Endothelial cell of umbilical vein (primary cell): ENCODE measurements around the gene DNHD1. TPM values are rescaled to one million over a fixed set of nuclear protein-coding genes. Genes with fewer than 3 reads are reported as not detected.

Experiments used
- BruUV-seq: library from RNA; stranded (reverse); fragments of 400-500 nt; replicated peaks from 2 replicates; lab custom pipeline; 2021; lab: Mats Ljungman, UMichigan
- CTCF ChIA-PET: fragments of 300-600, 350-600 bp; sonication (Branson Sonifier 250); formaldehyde crosslinking; loops from one replicate; lab custom pipeline; 2021; ENCODE audit warnings: antibody characterized with exemption, inconsistent platforms; lab: Charles Lee
- POLR2A ChIA-PET: fragments of 300-600, 350-600 bp; sonication (Branson Sonifier 250); formaldehyde crosslinking; loops from one replicate; lab custom pipeline; 2021; ENCODE audit warnings: antibody characterized with exemption, inconsistent platforms; lab: Charles Lee
- DNase-seq: peaks from one replicate; pipeline ENCODE4 v3.0.0-alpha.2; 2011; ENCODE audit warnings: low read depth, low spot score
- FAIRE-seq: peaks from 2 replicates; lab custom pipeline; 2011; peaks lifted over from hg19 to GRCh38; lab: Jason Lieb, UNC
- H2AFZ ChIP-seq: 2 replicates; pipeline ENCODE4 v1.6.0; 2012; ENCODE audit warnings: low read depth, low read length, control low read depth, inconsistent platforms
- H3K27ac ChIP-seq: 2 replicates; pipeline ENCODE4 v1.5.1; 2011; ENCODE audit warnings: low read depth, mild to moderate bottlenecking, control low read depth, low read length, moderate library complexity; ENCODE audit not compliant: insufficient read depth
- H3K27me3 ChIP-seq, 2 experiments: 2 replicates each; pipeline versions ENCODE4 v1.6.0 to v1.6.1; 2011; ENCODE audit warnings: low read length in 2 of 2, mixed read lengths in 1 of 2; ENCODE audit not compliant: control insufficient read depth in 2 of 2, insufficient read depth in 2 of 2
- H3K36me3 ChIP-seq, 2 experiments: 2 replicates in 1 of 2; 3 replicates in 1 of 2; pipeline ENCODE4 v1.5.1; 2011; ENCODE audit warnings: low read length in 2 of 2, mild to moderate bottlenecking in 1 of 2, moderate library complexity in 1 of 2; ENCODE audit not compliant: control insufficient read depth in 2 of 2, insufficient read depth in 2 of 2; ENCODE audit errors: extremely low read depth in 1 of 2
- H3K4me1 ChIP-seq: 3 replicates; pipeline ENCODE4 v1.5.1; 2011; ENCODE audit warnings: mild to moderate bottlenecking, low read length; ENCODE audit not compliant: control insufficient read depth, insufficient read depth; ENCODE audit errors: extremely low read depth
- H3K4me2 ChIP-seq: 2 replicates; pipeline ENCODE4 v1.6.1; 2011; ENCODE audit warnings: low read length, control low read depth, mixed read lengths; ENCODE audit not compliant: insufficient read depth
- H3K4me3 ChIP-seq, 3 experiments: fragments of 200-600 bp in 1 of 3; sonication (generic), shearing (Covaris generic) in 1 of 3; replicated peaks in 1 of 3; 2 replicates each; pipeline ENCODE4 v1.5.1; 2011 to 2016; ENCODE audit warnings: control low read depth in 3 of 3, low read length in 3 of 3, mild to moderate bottlenecking in 2 of 3, inconsistent platforms in 1 of 3, low read depth in 1 of 3, moderate library complexity in 1 of 3; ENCODE audit not compliant: insufficient read depth in 1 of 3
- H3K79me2 ChIP-seq: 2 replicates; pipeline ENCODE4 v1.6.0; 2012; ENCODE audit warnings: low read length, inconsistent platforms; ENCODE audit not compliant: control insufficient read depth, insufficient read depth
- H3K9ac ChIP-seq: replicated peaks from 2 replicates; pipeline ENCODE3; 2011; ENCODE audit warnings: low read length, control low read depth; ENCODE audit not compliant: insufficient read depth; ENCODE audit errors: extremely low read depth
- H3K9me1 ChIP-seq: replicated peaks from 3 replicates; pipeline ENCODE4 v1.6.0; 2011; ENCODE audit warnings: mild to moderate bottlenecking, low read length; ENCODE audit not compliant: control insufficient read depth, insufficient read depth; ENCODE audit errors: extremely low read depth
- H3K9me3 ChIP-seq: replicated peaks from 2 replicates; pipeline ENCODE4 v1.5.1; 2012; ENCODE audit warnings: low read length, inconsistent platforms; ENCODE audit not compliant: control insufficient read depth, insufficient read depth
- H4K20me1 ChIP-seq: replicated peaks from 2 replicates; pipeline ENCODE3; 2011; ENCODE audit warnings: mild to moderate bottlenecking, low read length; ENCODE audit not compliant: control insufficient read depth, insufficient read depth; ENCODE audit errors: extremely low read depth
- EZH2 ChIP-seq: IDR thresholded peaks from 2 replicates; pipeline ENCODE4 v1.6.1; 2012; ENCODE audit warnings: borderline replicate concordance, low read depth, mild to moderate bottlenecking, moderate library complexity, low read length, inconsistent platforms; ENCODE audit not compliant: severe bottlenecking
- FOS ChIP-seq: IDR thresholded peaks from 2 replicates; pipeline ENCODE4 v1.6.1; 2011; ENCODE audit warnings: mild to moderate bottlenecking, low read length, moderate library complexity, borderline replicate concordance; ENCODE audit not compliant: insufficient read depth
- GATA2 ChIP-seq: IDR thresholded peaks from 2 replicates; pipeline ENCODE4 v1.7.0; 2011; ENCODE audit warnings: low read depth, mild to moderate bottlenecking, moderate library complexity, mixed read lengths, low read length; ENCODE audit not compliant: insufficient read length, insufficient read depth
- JUN ChIP-seq: IDR thresholded peaks from 2 replicates; pipeline ENCODE4 v1.6.1; 2011; ENCODE audit warnings: borderline replicate concordance, low read depth; ENCODE audit not compliant: insufficient read length, insufficient read depth
- MYC ChIP-seq: IDR thresholded peaks from one replicate; pipeline ENCODE4 v1.6.1; 2011; ENCODE audit warnings: mild to moderate bottlenecking, low read depth, low read length
- POLR2A ChIP-seq: IDR thresholded peaks from 2 replicates; pipeline ENCODE4 v1.6.1; 2012; ENCODE audit warnings: low read depth, mild to moderate bottlenecking, control low read depth, low read length
- dilution Hi-C: fragments of 300-500 bp; cut with MboI; formaldehyde crosslinking; loops from one replicate; pipeline ENCODE4 v1.15.0; 2019; ENCODE audit warnings: low sequenced_read_pairs; ENCODE audit not compliant: extremely low pct_ligation_motif_present
- intact Hi-C: fragments of 100-400 bp; cut with micrococcal nuclease; formaldehyde crosslinking; loops from one replicate; pipeline ENCODE4 v1.10.0; 2022
- polyA plus RNA-seq, 4 experiments: library from polyadenylated mRNA; depleted of rRNA in 3 of 4; stranded (reverse) in 3 of 4; unstranded in 1 of 4; fragments of >200 nt; gene quantifications; 2 replicates each; pipeline versions ENCODE4 v1.2.1 to v1.2.3, GENCODE V29; 2011 to 2012; ENCODE audit warnings: missing spikeins in 1 of 4
- total RNA-seq: library from RNA; stranded (reverse); gene quantifications from 2 replicates; pipeline ENCODE4 v1.2.3, GENCODE V29; 2021
- TF ChIP-seq, protein P1 (sequence below), 2 donors: IDR thresholded peaks; 1 replicate in 1 of 2; 2 replicates in 1 of 2; pipeline ENCODE4 v1.5.1; 2011; ENCODE audit warnings: low read length in 2 of 2, mild to moderate bottlenecking in 2 of 2, moderate library complexity in 2 of 2, control low read depth in 1 of 2, inconsistent platforms in 1 of 2, low read depth in 1 of 2; ENCODE audit not compliant: insufficient read depth in 1 of 2; ENCODE audit errors: extremely low read depth in 1 of 2

Gene DNHD1
- total and polyA plus RNA-seq, 2 donors (not counting 3 experiments of a cell fraction or from before 2014, with no cell fraction given): 3.7 to 8.6 TPM

- POLR2A ChIA-PET: no interaction called here
- H3K9ac ChIP-seq: no peak overlapping the region
- H3K4me2 ChIP-seq: no peak overlapping the region
- FAIRE-seq (no peak), DNase-seq (no peak)
- H3K36me3 ChIP-seq: peaks cover 22 to 28% of the 10 kb centered on the region in 2 experiments
- H3K27me3 ChIP-seq: no peaks in the 10 kb centered on the region
- CTCF ChIA-PET: no interaction called here
- H3K79me2 ChIP-seq: peaks cover 48% of the 10 kb centered on the region
- peaks cover 11% of the 10 kb centered on the region for H3K4me1 ChIP-seq
- no peak overlapping the region for H3K27ac ChIP-seq
- no peak overlapping the region for H3K4me3 ChIP-seq
- no peaks in the 10 kb centered on the region for H3K9me1 ChIP-seq
- intact Hi-C loops (no loop called here), dilution Hi-C loops (no loop called here)
- H3K9me3 ChIP-seq: no peaks in the 10 kb centered on the region
- H2AFZ ChIP-seq: no peak overlapping the region
- no TSS peak for BruUV-seq
- TF ChIP-seq EZH2 (no peak), POLR2A (no peak), GATA2 (no peak), MYC (no peak), JUN (no peak), FOS (no peak)
- TF ChIP-seq, protein P1, sequence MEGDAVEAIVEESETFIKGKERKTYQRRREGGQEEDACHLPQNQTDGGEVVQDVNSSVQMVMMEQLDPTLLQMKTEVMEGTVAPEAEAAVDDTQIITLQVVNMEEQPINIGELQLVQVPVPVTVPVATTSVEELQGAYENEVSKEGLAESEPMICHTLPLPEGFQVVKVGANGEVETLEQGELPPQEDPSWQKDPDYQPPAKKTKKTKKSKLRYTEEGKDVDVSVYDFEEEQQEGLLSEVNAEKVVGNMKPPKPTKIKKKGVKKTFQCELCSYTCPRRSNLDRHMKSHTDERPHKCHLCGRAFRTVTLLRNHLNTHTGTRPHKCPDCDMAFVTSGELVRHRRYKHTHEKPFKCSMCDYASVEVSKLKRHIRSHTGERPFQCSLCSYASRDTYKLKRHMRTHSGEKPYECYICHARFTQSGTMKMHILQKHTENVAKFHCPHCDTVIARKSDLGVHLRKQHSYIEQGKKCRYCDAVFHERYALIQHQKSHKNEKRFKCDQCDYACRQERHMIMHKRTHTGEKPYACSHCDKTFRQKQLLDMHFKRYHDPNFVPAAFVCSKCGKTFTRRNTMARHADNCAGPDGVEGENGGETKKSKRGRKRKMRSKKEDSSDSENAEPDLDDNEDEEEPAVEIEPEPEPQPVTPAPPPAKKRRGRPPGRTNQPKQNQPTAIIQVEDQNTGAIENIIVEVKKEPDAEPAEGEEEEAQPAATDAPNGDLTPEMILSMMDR (IDR thresholded peaks at IDR 0.05; ENCODE audit: extremely low read depth in 1 of 2, insufficient read depth in 1 of 2, low read depth in 1 of 2, low read length in 2 of 2): no peak
- H4K20me1 ChIP-seq: peaks cover 3% of the 10 kb centered on the region
Observed at GRCh38 chr11:6598555-6598954, 101.5 kb downstream of the DNHD1 start.
